GM12878 (cell line): ENCODE data around the gene PLEKHA7. TPM values are rescaled to one million over a fixed set of nuclear protein-coding genes. Genes with fewer than 3 reads are reported as not detected.

ENCODE experiments used
- ATAC-seq: fragments of 200-7000 bp; cut with Tn5 transposase; 3 replicates; pipeline ENCODE4 v1.9.1; 2020; ENCODE audit warnings: mild to moderate bottlenecking, moderate library complexity
- BruUV-seq: library from RNA; stranded (reverse); fragments of 400-500 nt; replicated peaks from 2 replicates; lab custom pipeline; 2021; lab: Mats Ljungman, UMichigan
- CTCF ChIA-PET: fragments of 300-600 bp; sonication (Branson Sonifier 250); formaldehyde crosslinking; extraction: SDS; loops from one replicate; lab custom pipeline; 2021; ENCODE audit warnings: inconsistent platforms; lab: Yijun Ruan, JAX
- POLR2A ChIA-PET: fragments of 350-600 bp; formaldehyde crosslinking; extraction: SDS; loops from one replicate; lab custom pipeline; 2021; ENCODE audit warnings: inconsistent platforms; lab: Charles Lee
- RAD21 ChIA-PET: fragments of 300-600 bp; sonication (Branson Sonifier 250); formaldehyde crosslinking; loops from one replicate; lab custom pipeline; 2023; ENCODE audit warnings: antibody characterized with exemption; ENCODE audit not compliant: unreplicated experiment; lab: Charles Lee
- SMC1A ChIA-PET: fragments of 300-600 bp; sonication (Branson Sonifier 250); formaldehyde crosslinking; loops from one replicate; lab custom pipeline; 2023; ENCODE audit not compliant: unreplicated experiment, uncharacterized antibody; lab: Charles Lee
- DNase-seq: peaks from one replicate; pipeline ENCODE4 v3.0.0-alpha.2; 2011; ENCODE audit warnings: low read depth, low spot score
- FAIRE-seq: peaks from 3 replicates; lab custom pipeline; 2011; peaks lifted over from hg19 to GRCh38; lab: Jason Lieb, UNC
- H2AFZ ChIP-seq: 2 replicates; pipeline ENCODE4 v1.6.0; 2011; ENCODE audit warnings: low read depth, low read length, control low read depth; ENCODE audit not compliant: control insufficient read depth
- H3K27ac ChIP-seq: 2 replicates; pipeline ENCODE4 v1.5.1; 2011; ENCODE audit warnings: control low read depth; ENCODE audit not compliant: control insufficient read depth, insufficient read depth
- H3K27me3 ChIP-seq, 2 experiments: replicated peaks in 1 of 2; 2 replicates each; pipeline versions ENCODE4 v1.6.0 to v1.6.1; 2011; ENCODE audit warnings: low read length in 1 of 2; ENCODE audit not compliant: control insufficient read depth in 2 of 2, insufficient read depth in 2 of 2
- H3K36me3 ChIP-seq, 2 experiments: 2 replicates each; pipeline ENCODE4 v1.5.1; 2011; ENCODE audit warnings: low read length in 1 of 2; ENCODE audit not compliant: control insufficient read depth in 2 of 2, insufficient read depth in 2 of 2
- H3K4me1 ChIP-seq: 2 replicates; pipeline ENCODE4 v1.6.1; 2011; ENCODE audit warnings: mild to moderate bottlenecking, low read length, moderate library complexity, mixed read lengths; ENCODE audit not compliant: control insufficient read depth, insufficient read depth
- H3K4me2 ChIP-seq: 2 replicates; pipeline ENCODE4 v1.6.0; 2011; ENCODE audit warnings: control low read depth; ENCODE audit not compliant: control insufficient read depth, insufficient read depth
- H3K4me3 ChIP-seq: fragments of 200-600 bp; sonication (generic); 2 replicates; pipeline ENCODE4 v1.5.1; 2016
- H3K79me2 ChIP-seq: 2 replicates; pipeline ENCODE4 v1.6.0; 2011; ENCODE audit warnings: low read length; ENCODE audit not compliant: control insufficient read depth, insufficient read depth
- H3K9ac ChIP-seq: 2 replicates; pipeline ENCODE4 v1.8.0; 2011; ENCODE audit warnings: low read length, control low read depth, mixed read lengths; ENCODE audit not compliant: control insufficient read depth, insufficient read depth
- H3K9me3 ChIP-seq: replicated peaks from 3 replicates; pipeline ENCODE4 v1.5.1; 2011; ENCODE audit warnings: mild to moderate bottlenecking, low read length; ENCODE audit not compliant: control insufficient read depth, insufficient read depth
- H4K20me1 ChIP-seq: 2 replicates; pipeline ENCODE4 v1.6.0; 2011; ENCODE audit not compliant: control insufficient read depth, insufficient read depth
- ATF7 ChIP-seq: fragments of 450-650 bp; IDR thresholded peaks from 2 replicates; pipeline ENCODE4 v1.6.1; 2016; ENCODE audit warnings: low read depth, mild to moderate bottlenecking
- BCL3 ChIP-seq: IDR thresholded peaks from 2 replicates; pipeline ENCODE4 v1.6.1; 2011; ENCODE audit warnings: borderline replicate concordance, low read depth, mild to moderate bottlenecking, moderate library complexity, low read length; ENCODE audit not compliant: insufficient read depth, poor library complexity, severe bottlenecking
- JUND ChIP-seq: IDR thresholded peaks from 2 replicates; pipeline ENCODE4 v1.6.1; 2012; ENCODE audit warnings: low read depth, mild to moderate bottlenecking, low read length, improper control_type of control experiment, moderate library complexity
- MYC ChIP-seq: IDR thresholded peaks from 2 replicates; pipeline ENCODE4 v1.6.1; 2011; ENCODE audit warnings: mild to moderate bottlenecking, low read length, moderate library complexity, inconsistent platforms; ENCODE audit not compliant: insufficient read depth, insufficient replicate concordance, insufficient read length, severe bottlenecking
- NFXL1 ChIP-seq: fragments of 450-650 bp; IDR thresholded peaks from 2 replicates; pipeline ENCODE4 v1.6.1; 2017; ENCODE audit warnings: antibody characterized with exemption, mild to moderate bottlenecking, borderline replicate concordance
- NFYA ChIP-seq: IDR thresholded peaks from 2 replicates; pipeline ENCODE4 v1.6.1; 2011; ENCODE audit warnings: low read depth, mild to moderate bottlenecking, low read length, improper control_type of control experiment, borderline replicate concordance
- NR2C1 ChIP-seq: fragments of 450-650 bp; IDR thresholded peaks from 2 replicates; pipeline ENCODE4 v1.6.1; 2017; ENCODE audit warnings: antibody characterized with exemption, mild to moderate bottlenecking, moderate library complexity
- POLR2A ChIP-seq: IDR thresholded peaks from 2 replicates; pipeline ENCODE4 v1.6.1; 2011; ENCODE audit warnings: low read depth, mild to moderate bottlenecking, low read length
- RFX5 ChIP-seq: IDR thresholded peaks from 2 replicates; pipeline ENCODE4 v1.6.1; 2011; ENCODE audit warnings: low read depth, low read length, improper control_type of control experiment
- TAF1 ChIP-seq: IDR thresholded peaks from 2 replicates; pipeline ENCODE4 v1.6.1; 2011; ENCODE audit warnings: mild to moderate bottlenecking, low read depth, low read length, borderline replicate concordance
- WRNIP1 ChIP-seq: IDR thresholded peaks from 2 replicates; pipeline ENCODE4 v1.6.1; 2011; ENCODE audit warnings: low read depth, low read length, improper control_type of control experiment, borderline replicate concordance
- ZNF622 ChIP-seq: fragments of 450-650 bp; IDR thresholded peaks from 2 replicates; pipeline ENCODE4 v1.6.1; 2017; ENCODE audit warnings: mild to moderate bottlenecking, inconsistent platforms
- WGBS: methylation state at CpG from one replicate; pipeline ENCODE4 v1.1.6; 2016; ENCODE audit warnings: low lambda C conversion rate; ENCODE audit not compliant: insufficient replicate concordance, insufficient coverage; ENCODE audit errors: missing lambda C conversion rate; 5-methylcytosine and 5-hydroxymethylcytosine counted together
- in situ Hi-C: fragments of 300-500 bp; cut with MboI; formaldehyde crosslinking; loops from 9 replicates; pipeline ENCODE4 v1.14.3; 2018; ENCODE audit warnings: mixed read lengths
- intact Hi-C: fragments of 100-400 bp; cut with micrococcal nuclease; formaldehyde crosslinking; loops from one replicate; pipeline ENCODE4 v1.14.2; 2022; ENCODE audit not compliant: unreplicated experiment
- polyA plus RNA-seq, 11 experiments: library from polyadenylated mRNA; depleted of rRNA in 4 of 11; unstranded in 6 of 11; stranded (reverse) in 5 of 11; fragments of >200 nt; fragmentation: Nextera tagmentation in 4 of 11; fragmentation: Illumina TruSeq in 1 of 11; extraction: Ambion mirVana in 4 of 11; extraction: Trizol in 1 of 11; gene quantifications; 1 replicate in 1 of 11; 2 replicates in 10 of 11; pipeline versions ENCODE4 v1.2.1 to v1.2.3, GENCODE V29; 2011 to 2016; ENCODE audit warnings: inconsistent platforms in 2 of 11, missing spikeins in 2 of 11, low read depth in 1 of 11
- total RNA-seq, 4 experiments: library from RNA; depleted of rRNA in 3 of 4; stranded (reverse); fragments of >200 nt in 3 of 4; fragmentation: Illumina TruSeq in 1 of 4; extraction: Trizol in 1 of 4; gene quantifications; 2 replicates each; pipeline versions ENCODE4 v1.2.1 to v1.2.3, GENCODE V29; 2013 to 2021
- TF ChIP-seq, protein P1 (sequence below): fragments of 450-650 bp; IDR thresholded peaks from 2 replicates; pipeline ENCODE4 v1.6.1; 2016; ENCODE audit warnings: mild to moderate bottlenecking

Gene PLEKHA7
- total and polyA plus RNA-seq, 10 of the 15 experiments (the other 5 are each of a cell fraction or from before 2014, with no cell fraction given): 0.45 to 5.3 (median 2.1) TPM

GRCh38 chr11:16745950-16746605 lies 268.1 kb downstream of the PLEKHA7 start:
- TF ChIP-seq POLR2A: no peak
- TF ChIP-seq NFYA: no peak
- no peak for TF ChIP-seq NR2C1
- no peak for TF ChIP-seq ATF7
- no peak for TF ChIP-seq NFXL1
- no peak for TF ChIP-seq TAF1
- TF ChIP-seq JUND: no peak
- no peak for TF ChIP-seq RFX5
- TF ChIP-seq WRNIP1: no peak
- TF ChIP-seq, protein P1, sequence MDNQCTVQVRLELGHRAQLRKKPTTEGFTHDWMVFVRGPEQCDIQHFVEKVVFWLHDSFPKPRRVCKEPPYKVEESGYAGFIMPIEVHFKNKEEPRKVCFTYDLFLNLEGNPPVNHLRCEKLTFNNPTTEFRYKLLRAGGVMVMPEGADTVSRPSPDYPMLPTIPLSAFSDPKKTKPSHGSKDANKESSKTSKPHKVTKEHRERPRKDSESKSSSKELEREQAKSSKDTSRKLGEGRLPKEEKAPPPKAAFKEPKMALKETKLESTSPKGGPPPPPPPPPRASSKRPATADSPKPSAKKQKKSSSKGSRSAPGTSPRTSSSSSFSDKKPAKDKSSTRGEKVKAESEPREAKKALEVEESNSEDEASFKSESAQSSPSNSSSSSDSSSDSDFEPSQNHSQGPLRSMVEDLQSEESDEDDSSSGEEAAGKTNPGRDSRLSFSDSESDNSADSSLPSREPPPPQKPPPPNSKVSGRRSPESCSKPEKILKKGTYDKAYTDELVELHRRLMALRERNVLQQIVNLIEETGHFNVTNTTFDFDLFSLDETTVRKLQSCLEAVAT: no peak
- no peak for TF ChIP-seq BCL3
- TF ChIP-seq MYC: no peak
- no peak for TF ChIP-seq ZNF622
- TF ChIP-seq, all 136 proteins: peak for 0
- Histone ChIP-seq H3K4me3 (no peak overlapping the region), H3K9ac (no peak overlapping the region), H3K4me2 (no peak overlapping the region; the same call in 1 of the 2 replicates), H3K27ac (no peak overlapping the region), H3K4me1 (peaks cover 4% of the 10 kb centered on the region; the same call in 1 of the 2 replicates), H3K9me3 (no peaks in the 10 kb centered on the region), H3K27me3 (no peaks in the 10 kb centered on the region), H3K79me2 (peaks cover 41% of the 10 kb centered on the region), H3K36me3 (peaks cover 5 to 51% of the 10 kb centered on the region in 2 experiments), H2AFZ (no peak overlapping the region), H4K20me1 (no peaks in the 10 kb centered on the region; the same call in 1 of the 2 replicates)
- ChIA-PET CTCF (no interaction called here), POLR2A (no interaction called here), SMC1A (no interaction called here), RAD21 (no interaction called here)
- in situ Hi-C loops (no loop called here), intact Hi-C loops (no loop called here)
- BruUV-seq: no TSS peak
- WGBS: 97% methylated on average over 2 of the region's 2 CpGs
- no peak for FAIRE-seq
- ATAC-seq: no peak
- DNase-seq: no peak
